CMK (cell line): ENCODE data around the gene MORC4.

Experiments used
- DNase-seq: peaks from one replicate; pipeline ENCODE4 v3.0.0-alpha.2; 2010; ENCODE audit warnings: low read depth

Gene MORC4

DNA sequence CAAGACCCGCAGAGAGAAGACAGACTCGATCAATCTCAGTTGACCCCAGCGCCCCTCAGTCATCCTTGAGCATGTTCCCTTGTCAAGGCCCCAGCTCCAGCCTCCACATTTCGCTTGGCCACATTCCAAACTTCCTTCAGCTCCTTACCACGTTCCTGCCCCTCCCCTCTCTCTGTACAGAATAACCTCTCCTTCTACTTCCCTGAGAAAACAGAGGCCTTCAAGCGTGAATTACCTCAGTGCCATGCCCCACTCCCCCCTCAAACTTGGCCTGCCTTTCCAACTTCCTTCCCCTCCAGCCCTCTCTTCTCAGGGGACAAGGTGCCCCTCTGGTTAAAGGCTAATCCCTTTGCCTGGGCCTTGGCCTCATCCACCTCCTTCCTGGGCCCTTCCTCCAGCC is 93.7 kb downstream of the MORC4 start:
- DNase-seq: no peak

DNA sequence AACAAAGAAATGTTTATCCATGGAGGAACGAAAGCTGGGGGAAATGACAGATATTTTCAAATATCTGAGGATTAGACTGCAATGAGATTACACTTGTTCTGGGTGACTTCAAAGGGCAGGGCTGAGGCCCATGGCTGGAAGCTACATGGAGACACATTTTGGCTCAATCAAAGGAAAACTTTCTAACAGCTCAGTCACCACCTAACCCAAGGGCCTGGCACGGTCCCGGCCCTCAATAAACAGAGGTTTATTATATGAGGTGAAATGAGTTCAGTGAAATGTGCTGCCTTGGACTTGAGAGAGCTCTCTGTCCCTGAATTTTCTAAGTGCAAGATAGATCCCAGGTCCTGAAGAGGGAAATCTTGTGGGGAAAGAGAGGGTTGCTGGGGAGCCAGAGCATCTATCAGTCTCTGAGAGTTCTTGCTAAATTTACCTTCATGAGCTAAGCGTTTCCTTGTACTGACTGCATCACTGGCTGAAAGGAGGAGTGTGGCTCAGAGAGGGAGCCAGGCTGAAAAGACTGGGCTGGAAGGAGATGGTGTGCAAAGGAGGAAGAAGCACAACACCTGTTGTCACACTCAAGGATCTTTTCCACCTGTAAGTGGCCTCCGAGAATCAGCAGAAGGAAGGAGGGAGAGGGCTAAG is 94.8 kb downstream of the MORC4 start:
- no peak for DNase-seq

DNA sequence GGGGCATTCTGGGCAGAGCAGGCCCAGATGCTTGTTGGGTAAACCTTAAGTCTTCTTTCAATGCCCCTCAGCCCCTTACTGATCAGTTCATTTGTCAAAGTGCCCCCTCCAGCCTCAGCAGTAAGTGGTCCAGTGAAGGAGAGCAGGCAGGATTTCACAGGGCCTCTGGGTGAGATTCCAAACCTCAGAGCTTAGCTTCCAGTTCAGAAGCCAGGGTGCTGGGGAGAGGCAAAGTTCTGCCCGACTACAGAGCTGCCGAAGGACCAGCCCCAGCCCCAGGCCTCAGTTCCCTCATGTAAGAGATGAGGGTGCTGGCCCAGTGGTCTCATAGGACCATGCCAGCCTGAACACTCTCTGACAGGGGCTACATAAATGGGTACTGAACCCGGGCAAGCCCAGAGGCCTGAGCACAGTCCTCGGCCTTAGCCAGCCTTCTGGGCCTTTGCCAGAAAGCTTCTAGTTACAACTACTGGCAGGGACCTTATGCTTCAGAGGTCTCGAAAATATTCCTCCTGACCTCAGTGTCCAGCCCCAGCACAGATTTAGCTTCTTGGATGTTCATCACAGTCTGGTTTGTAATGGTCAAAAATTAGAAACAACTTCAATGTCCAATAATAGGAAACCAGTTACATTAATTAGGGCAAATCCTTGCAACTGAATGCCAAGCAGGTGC is 96.0 kb downstream of the MORC4 start:
- DNase-seq: no peak

DNA sequence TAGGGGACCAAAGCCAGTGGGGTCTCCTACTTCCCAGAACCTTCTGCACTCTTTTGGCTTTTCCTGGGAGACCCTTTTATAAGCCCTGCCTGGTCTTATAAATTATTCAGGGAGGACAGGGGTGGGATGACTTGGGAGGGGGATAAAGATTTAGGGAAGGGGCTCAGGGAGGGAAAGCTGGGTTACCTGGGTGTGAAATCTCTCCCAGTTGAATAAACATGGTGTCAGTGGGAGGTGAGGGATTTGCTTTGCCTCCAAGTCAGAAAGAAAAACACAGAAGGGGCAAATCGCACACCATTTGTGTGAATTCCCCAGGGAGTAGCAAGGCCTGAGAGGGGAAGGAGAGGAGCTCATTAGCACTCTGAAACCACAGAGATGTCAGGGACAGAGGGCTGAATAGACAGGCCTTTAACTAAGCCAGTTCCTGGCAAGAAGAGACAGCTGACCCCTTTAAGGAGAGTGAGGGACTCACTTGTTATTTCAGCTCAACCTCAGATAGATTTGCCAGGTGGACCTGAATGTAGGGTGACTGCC is 96.7 kb downstream of the MORC4 start, which contains the start of gene RIPPLY1:
Gene RIPPLY1 (minus strand): TSS at position 51 of the 534 bp plus-strand sequence. CDS start 54 bp downstream, outside the sequence.
- DNase-seq: no peak

DNA sequence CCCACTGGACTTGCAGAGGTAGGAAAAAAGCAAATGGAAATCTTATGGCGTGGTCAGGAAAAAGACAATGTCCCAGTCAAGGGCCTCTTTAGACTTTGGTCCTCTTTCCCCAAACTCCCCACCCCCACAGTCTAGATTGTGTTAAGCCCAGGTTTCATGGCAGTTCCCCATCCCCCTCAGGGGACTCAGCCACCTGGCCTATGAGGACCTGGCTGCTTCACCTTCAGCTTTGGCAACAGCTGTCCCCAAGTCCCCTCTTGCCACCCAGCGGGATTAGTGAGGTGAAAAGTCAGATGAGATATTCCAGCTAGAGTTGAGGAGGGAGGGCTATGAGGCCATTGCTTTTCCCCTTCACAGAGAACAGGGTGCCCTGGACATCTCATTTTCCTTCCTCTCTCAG is 97.3 kb downstream of the MORC4 start:
- DNase-seq: no peak

DNA sequence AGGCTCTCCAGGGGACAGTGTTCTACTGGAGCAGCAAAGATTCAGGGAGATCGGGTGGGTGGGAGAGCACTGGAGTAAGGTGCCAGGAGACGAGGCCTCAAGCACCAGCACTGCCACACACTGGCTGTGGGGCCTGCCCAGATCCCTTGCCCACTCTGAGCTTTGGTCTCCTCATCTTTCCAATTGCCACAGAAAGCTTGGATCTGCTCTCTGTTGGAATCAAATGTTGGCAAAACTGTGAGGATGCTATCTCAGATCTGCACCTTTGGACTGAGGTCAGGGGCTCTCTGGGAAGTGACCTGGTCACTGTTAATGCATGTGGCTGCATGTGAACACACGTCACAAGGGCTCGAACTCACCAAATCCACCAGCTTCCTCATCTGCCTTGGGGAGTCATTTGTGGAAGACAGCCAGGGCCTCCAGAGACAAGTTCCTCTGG is 98.2 kb downstream of the MORC4 start:
- no peak for DNase-seq

DNA sequence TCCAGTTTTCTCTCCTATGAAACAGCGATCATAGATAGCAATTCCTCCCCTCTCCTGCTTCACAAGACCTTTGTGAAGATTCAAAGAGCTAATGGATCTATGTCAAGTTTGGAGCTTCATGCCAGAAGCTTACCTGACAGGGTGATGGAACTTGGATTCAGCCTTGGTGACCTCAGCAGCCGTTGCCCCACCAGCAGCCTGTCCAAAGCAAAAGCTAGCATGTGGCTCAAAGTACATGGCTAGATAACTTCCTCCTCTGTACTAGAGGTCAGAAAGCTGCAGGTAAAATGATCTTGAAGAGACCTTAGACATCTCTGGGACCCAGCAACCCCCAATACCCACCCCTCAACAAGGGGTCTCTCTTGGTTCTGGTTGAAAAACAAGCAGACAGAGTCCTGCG is 98.7 kb downstream of the MORC4 start:
- DNase-seq: no peak

DNA sequence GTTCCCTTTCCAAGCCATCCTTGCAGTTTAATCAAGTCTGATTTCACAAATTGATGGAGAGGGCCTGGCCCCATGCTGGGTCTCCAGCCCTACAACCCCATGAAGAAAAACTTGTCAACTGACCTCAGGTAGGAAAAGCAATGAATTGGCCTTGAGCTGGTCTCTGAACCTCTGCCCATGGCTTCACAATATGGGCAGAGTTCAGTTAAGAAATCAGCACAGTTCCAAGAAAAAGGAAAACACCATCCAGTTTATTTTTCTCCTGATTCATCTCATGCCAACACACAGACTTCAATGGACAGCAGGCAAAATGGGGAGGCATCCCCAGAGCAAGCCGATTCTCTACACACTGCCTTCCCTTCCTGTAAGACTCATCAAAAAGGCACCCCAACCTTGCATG is 100.2 kb downstream of the MORC4 start:
- DNase-seq: no peak

DNA sequence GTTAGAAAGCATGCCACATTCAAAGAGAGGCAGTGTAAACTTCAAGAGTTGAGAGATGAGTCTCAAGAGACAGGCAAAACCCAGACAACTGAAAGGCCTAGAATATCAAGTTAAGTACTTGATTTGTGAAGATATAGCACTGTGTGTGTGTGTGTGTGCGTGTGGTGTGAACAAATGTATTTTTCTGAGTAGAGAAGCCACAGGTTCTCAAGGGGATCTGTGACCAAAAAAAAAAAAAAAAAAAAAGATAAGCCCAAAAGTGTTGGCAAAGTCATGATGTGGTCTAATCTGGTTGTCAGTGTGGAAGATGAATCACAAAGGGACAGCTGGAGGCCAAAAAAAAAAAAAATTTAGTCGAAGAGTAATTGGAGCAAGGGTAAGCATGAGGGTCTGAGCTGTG is 100.7 kb downstream of the MORC4 start:
- no peak for DNase-seq

DNA sequence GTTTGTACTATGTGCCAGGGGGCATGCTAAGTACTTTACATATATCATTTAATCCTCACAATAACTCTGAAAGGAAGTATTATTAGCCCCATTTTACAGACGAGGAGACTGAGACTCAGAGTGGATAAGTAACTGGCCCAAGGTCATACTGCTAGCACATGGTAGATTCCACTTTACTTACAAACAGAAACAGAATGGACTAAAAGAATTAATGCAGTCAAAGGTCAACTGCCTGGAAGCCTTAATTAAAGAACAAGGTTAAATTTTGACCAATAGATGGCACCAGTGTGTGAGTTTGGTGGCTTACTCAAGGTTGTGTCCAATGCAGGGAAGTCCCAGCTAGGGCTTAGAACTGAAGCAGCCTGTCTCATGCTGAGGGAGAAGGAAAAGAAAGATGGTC is 101.5 kb downstream of the MORC4 start:
- no peak for DNase-seq

DNA sequence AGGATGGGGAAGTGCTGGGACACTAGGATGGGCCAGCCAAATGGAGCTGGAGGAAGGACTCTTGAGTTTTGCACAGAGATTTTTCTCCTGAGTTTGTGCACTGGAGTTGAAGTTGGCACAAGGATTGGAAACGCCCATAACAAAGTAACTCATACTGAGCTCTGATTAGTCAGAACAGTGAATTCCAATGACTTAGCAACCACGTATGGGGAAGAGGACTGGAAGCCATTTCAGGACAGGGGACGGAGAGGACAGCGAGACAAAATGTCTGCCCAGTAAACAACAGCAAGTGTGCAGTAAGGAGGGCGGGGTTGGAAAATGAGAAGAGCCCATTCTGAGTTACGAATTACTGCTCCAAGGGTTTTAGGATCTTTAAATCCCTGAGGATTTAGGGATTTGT is 102.8 kb downstream of the MORC4 start:
- no peak for DNase-seq

DNA sequence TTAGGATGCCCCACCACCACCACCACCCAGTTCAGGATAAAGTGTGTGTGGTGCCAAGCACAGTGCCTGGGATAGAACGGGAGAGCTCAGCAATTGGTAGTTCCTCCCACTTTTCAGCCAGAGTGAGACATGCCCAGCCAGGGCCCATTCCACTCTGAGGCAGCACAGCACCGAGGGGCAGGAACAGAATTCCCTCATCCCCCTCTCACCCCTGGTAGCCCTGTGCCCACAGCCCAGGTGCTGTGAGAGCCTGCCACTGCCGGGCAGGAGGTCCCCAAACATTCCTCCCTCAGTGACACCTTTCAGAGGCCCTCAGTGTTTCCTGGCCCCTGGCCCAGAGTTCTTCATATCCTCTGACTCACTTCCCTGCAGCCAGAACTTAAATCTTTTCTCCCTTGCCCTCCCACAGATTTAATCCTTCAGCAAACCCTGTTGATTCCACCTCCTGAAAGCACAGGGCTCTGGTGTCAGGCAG is 105.0 kb downstream of the MORC4 start:
- DNase-seq: no peak

DNA sequence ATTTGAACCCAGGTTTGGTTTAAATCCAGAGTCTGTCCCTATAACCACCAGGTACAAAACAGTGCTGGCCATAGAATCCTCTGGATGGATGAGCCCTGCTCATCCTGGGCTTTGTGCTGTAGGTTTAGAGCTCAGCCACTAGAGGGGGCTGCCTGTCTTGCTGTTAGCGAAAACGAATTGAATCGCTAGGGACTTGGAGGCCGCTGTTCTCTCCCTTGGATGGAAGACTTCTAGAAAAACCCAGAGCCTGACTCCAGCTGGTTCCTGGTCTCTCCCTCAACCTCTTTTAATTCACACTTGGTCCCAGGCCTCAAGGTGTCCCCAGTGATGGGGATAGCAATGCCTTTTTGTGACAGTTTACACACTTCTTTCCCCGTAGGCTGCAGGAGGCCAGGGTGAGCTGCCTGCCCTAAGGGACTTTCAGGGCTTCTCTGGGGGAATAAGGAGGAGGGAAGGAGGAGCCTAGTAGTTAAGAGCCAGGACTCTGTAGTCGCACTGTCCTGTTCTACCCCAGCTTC is 105.6 kb downstream of the MORC4 start:
- DNase-seq: no peak

DNA sequence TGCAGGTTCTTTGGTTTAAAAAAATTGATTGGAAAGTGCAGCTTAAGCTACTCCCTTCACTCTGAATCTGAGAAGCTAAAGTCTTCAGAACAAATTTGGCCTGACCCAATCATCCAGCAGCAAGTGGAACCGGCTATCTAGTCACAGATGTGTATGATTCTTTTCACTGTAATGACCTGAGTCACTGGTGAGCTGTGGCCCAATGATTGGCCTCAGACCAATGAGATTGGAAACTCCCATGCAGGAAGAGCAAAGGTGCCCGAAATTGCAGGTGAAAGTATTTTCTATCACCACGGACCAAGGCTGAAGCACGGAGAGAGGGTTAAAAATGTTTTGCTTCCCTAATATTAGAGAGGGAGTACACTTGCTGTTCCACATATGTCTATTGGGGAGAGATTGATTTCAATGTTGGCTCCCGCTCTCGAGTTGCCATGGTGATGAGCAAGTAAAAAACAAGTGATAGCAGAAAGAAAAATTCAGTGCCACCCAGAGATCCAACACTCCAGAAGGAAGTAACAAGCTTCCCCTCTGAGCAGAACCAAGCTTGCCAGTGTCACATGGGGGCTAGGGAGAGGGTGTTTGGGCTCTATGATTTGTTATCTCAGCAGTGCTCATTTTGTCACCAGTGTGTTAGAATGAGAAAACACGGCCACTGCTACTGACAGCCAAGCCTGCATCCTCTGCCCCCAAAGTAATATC is 108.1 kb downstream of the MORC4 start:
- DNase-seq: no peak
